GM19043 (cell line): ENCODE data around the gene ATXN7L1.

Source experiments
- ATAC-seq: cut with Tn5 transposase; IDR thresholded peaks from one replicate; pipeline ENCODE4 v1.9.1; 2021; ENCODE audit warnings: low read depth; ENCODE audit not compliant: unreplicated experiment

Gene ATXN7L1

DNA sequence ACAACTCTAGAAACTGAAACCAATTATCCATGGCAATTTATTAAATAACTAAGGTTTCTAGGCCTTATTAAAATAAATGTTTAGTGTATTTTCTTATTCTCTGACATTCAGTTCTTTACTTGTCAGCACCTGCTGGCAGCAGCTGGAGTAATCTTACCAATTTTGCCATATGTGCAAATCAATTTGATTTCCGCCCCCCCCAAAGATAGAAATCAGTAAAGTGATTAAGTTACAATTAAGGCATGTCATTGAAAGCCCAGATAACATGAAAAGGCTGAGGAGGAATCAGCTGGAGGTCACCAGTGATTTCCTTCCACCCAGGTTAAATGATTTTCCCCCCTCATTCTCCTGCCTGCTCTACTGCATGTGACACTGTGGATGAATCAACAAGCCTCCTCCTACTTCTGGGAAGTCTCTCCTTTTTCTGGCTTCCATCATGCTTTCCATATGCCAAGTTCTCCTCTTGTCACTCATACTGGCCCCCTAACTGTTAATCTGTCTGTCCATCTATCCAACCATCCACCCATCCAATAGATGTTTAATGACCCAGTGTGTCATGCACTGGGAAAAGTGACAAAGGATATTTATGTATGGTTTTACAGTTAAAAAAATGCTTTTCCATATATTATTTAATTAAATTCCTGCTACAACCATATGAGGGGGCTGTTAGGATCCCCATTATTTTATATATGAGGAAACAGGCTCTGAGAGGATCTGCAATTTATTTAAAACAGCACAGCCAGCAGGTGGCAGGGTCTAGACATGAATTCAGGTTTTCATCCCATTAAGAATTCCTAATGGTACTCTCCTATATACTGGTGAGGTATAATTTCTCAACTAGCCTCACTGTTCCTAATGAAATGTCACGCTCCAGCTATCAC, 116.5 kb downstream of the ATXN7L1 start:
- no peak for ATAC-seq

DNA sequence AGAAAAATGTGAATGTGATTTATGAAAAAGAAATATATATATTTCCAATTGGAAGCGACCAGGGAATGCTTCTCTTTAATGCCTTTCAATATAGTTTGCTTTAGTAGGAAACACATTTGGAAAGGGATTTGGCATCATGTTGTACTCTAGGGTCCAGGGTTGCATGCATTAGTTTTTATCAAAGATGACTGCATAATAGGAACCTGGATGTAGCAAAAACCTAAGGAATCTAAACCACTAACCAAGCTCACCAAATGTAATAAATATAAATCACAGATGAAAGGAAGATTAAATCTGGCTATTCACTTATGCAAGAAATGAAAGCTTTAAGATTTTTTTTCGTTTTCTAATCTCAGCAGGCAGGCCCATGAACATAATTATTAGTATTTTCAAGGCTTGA, 120.0 kb downstream of the ATXN7L1 start:
- ATAC-seq: no peak

DNA sequence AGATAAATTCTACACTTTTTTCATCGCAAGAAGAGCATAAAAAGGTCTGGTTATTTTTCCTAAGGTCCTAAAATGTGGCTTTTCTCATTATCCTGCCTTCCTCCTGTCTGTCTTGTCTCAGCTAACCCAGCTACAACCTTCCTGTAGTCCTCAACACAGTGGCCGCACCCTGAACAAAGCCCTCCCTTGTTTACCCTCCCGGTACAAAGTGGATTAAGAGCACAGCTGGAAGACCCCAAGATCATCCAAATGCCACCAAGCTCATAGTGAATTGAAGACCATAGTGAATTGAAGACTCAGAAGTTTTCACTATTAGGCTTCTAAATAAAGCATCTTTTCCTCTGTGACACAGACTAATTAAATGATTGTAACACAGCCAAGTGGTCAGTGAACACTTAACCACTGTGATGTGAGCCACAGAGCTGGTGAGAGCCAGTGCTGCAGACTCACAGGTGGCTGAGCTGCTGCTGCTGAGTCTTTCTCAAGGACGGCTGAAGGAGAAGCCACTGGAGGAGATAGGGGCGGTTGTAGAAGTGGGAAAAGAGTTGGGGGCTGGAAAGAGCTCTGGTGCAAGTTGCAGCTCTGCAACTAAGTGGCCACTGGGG, 123.6 kb downstream of the ATXN7L1 start:
- ATAC-seq: no peak

DNA sequence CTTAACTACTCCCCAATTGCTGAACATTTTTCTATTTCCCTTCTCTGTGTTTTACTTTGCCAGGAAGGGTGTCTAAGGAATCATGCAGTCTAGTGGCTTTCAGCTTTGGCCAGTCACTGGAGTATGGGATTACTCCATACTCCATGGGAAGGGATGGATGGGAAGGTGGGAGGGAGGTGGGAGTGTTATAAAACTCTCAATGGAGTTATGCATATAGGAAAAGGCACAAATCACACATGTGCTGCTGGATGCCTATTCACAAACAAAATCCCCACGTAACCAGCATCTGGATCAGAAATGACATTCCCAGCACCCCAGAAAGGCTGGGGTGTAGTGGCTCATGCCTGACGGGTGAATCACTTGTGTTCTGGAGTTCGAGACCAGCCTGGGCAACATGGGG, 125.3 kb downstream of the ATXN7L1 start:
- ATAC-seq: no peak

DNA sequence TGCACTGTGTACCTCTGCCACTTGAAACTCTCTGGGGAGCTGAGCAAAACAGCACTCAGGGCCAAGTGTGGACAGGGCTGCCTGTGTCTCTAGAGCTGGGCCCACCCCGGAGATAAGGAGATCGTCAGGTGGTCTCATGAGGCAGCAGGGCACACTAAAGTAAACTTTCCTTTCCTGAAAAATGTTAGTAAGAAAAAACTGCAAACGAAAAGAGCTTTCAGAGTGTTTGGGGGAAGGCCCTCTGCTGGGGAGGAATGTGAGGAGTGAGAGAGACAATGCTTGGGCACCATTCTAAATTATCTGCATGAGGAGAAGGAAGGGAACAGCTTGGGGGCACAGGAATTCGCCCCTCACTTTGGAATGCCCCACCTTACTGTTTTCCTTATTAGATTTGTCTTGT, 127.7 kb downstream of the ATXN7L1 start:
- ATAC-seq: no peak

DNA sequence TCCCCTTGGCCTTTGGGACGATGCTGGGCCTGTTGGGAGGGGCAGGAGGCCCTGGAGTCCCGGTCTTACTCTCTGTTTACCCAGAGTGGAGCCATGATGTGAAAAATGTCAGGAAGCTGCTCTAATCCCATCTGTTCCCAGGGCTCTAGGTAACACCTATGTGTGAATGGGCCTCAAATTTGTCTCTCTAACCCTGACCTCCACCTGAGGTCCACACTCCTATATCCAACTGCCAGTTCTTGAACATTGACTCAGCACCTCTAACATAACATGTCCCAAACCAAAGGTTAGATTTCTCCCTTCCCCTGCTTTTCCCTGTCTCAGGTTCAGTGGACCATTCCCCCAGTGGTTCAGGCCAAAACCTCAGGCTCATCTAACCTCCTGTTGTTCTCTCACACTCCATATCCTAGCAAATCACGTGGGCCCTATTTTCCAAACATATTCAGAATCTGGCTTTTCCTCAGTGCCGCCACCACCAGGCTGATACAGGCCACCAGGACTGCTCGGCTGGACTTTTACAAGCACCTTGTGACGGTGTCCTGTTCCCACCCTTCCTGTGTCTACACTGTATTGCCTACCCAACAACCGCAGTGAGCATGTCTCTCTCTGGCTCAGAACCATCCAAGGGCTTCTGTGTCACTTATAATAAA, 130.6 kb downstream of the ATXN7L1 start:
- no peak for ATAC-seq

DNA sequence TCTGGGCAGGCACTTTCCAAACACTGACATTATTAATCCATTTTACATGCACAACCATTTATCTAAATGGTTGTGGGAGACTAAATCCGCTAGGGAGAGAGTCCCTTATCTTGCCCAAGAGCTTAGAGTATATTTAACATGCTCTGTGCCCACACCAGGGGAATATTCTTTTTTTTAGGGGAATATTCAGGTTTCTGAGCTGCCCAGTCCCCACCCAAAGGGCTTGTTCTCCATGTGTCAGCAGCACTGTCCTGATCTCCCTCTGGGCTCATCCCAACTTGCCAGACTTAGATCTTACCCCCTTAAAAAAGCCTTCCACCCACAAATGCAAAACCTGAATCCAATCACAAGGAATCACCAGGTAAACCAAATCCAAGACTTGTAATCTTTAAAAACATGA, 132.1 kb downstream of the ATXN7L1 start:
- ATAC-seq: no peak

DNA sequence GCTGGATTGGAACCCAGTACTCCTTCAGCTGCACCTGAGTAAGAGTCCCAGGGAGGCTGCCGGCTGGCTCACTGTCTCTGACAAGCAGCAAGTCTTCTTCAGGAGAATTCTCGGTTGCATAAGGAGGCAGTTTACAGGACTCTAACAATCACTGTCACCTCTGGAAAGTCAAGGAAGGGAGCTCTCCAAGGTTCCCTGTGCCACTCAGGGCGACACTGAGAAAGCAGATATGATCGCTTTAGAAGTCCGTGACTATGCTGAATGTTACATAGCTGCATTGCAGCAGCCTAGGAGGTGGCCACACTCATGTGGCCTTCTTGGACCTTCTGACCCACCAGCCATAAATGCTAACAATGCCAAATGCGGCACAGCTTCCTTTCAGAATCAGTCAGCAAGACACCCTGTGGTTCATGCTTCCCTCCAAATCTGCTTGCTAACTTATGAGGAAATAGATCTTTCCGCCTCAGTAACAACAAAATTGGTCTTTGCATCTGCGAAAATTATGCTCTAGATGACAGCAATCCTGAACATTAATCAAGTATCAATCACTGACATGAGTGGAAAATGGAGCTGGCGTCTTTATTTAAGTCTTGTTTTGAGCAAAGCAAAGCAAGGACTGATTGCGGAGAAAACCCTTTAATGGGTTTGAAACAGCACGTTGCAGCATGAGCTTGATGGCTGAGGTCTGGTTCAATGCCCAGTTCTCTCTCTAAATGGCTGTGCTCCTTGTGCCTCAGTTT, 132.9 kb downstream of the ATXN7L1 start:
- ATAC-seq: no peak

DNA sequence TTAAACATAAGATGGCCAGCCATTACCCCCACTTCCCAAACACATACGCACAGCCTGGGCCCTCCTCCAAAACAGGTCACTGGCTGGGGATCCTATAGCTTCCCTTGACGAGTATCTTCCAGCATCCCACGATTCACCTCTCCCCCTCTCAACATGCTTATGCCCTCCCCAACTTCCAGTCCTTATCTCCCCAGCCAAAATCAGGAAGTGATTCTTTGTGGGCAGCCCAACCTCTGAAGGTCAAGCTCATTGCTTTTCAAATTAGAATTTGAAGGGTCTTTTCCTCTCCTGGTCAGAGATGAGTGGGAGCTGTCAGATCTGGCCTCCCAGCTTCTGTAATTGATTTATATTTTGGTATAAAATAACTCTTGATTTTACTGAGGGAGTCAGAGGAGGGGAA, 133.6 kb downstream of the ATXN7L1 start:
- ATAC-seq: no peak

DNA sequence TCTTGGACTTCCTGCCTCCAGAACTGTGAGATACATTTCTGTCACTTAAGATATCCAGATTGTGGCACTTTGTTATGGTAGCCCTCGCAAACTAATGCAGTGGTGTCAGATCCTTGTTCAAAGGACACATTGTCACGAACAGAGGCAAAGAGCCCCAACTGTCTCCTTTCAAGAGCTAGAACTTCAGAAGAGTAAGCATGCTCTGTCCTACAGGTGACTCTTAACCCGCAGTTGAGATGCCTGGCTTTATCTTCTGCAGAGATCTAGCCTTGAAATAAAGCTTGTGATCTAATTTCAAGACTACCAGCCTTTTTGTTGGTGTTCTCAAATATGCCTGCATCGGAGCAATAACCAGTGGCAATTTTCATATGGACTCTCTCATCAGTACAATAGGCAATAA, 134.4 kb downstream of the ATXN7L1 start:
- no peak for ATAC-seq

DNA sequence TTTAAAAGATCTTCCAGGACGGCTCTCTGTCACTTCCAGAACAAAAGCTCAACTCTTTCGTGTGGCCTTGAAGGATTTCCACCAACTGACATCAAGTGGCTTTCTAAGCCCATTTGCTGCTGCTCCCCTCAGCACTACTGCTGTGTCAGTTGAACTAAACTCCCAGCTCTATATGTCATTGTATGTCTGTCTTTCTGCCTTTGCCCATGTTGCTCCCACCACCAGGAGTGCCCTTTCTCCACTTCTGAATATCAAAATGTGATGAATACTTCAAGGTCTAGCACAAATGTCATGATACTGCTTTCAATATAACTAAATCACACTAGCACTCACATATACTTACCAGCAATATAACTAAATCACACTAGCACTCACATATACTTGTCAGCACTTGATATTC, 138.3 kb downstream of the ATXN7L1 start:
- no peak for ATAC-seq

DNA sequence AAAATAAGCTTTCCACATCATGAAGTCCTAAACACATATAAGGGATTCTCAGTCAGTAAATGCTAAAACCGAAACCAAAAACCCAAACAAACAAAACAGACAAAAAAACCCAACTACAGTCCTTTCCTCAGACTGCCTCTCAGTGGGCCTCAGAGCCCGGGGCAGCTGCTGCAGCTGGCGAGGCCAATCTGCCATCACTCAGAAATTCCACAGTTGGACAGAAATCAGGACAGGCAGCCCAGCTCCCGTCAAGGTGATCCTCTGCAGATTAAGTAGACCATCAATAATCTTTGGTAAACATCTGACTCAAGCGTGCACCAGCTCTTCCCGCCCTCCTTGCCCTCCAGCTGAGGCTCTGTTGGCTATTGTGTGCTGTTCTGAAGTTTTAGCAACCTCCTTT, 142.2 kb downstream of the ATXN7L1 start:
- no peak for ATAC-seq

DNA sequence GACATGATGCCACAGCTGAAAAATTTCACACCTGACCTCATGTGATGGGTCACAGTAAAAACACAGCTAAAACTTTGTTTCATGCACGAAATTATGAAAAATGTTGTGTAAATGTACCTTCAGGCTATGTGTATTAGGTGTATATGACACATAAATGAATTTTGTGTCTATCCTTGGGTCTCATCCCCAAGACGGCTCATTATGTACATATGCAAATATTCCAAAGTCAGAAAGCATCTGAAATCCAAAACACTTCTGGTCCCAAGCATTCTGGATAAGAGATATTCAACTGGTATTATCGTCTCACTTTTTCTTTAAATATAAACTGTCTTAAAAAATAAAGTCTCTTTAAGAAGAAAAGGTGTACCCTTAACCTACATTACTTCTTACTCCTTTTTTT, 145.4 kb downstream of the ATXN7L1 start:
- no peak for ATAC-seq

DNA sequence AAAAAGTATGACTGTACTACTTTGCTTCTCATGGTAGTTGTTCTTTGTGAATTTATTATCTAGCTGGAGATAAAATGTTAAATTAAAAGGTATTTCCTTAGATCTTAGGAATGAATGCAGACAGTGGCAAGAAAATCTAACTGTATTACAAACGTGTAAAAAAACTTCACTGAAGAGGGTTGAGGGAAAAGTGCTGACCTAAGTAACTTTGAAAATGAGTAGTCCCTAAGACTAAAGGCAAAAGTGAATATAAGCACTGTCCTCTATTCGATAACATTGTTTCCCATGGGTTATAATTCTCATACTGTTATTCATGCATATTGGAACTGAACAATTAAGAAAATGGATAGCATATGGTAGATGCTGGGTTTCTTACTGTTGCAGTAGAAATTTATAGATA, 148.4 kb downstream of the ATXN7L1 start:
- ATAC-seq: no peak

DNA sequence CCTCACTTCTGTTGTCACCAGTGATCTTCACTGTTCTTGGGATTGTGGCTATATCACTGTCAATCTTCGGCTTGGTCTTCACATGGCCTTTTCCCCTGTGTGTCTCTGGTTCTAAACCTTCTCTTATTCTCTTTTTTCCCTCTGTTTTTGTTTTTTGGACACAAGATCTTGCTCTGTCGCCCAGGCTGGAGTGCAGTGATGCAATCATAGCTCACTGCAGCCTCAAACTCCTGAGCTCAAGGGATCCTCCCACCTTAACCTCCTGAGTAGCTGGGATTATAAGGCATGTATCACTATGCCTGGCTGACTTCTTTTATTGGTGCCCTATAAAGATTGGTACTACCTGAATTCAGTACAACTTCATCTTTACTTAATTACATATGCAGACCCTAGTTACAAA, 151.7 kb downstream of the ATXN7L1 start:
- no peak for ATAC-seq

DNA sequence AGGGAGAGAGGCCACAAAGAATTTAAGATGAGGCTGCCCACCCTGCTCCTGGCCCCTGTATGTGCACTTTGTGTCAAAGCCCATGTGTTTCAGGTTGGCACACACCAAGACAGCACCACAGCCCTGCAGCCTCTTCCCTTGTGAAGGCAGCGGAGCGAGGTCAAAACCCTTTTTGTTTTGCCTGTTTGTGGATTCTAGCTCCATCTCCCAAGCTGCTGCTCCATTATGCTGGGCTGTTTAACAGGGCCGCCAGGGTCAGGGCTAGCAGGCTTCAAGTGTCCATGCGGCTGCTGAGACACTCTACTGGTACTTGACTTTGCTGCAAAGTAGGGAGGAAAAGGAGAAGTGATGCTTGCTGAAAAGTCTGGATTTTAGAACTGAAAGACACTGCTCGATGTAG, 152.8 kb downstream of the ATXN7L1 start:
- ATAC-seq: no peak

DNA sequence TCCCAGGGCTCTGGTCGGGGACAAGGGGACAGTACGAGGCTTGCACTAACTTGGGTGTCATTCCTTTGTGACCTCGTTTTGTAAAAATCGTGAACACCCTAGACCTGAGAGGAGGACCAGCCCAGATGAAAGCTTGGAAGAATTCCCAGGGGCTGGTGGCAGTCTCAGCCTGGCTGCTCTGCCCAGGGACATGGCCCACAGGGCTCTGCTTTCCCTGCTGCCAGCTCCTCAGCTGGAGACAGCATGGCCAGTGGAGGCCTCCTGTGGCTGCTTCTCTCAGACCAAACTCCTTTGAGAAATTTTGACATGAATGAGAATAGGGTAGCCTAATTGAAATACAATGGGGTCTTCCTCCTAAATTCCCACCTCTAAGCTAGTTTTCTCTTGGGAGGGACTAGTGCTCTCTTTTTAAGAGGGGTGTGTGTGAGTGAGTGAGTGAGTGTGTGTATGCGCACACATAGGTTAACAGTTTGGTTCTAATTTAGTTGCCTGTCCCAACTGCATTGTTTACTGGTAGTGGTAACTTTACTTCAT, 154.8 kb downstream of the ATXN7L1 start:
- ATAC-seq: no peak

DNA sequence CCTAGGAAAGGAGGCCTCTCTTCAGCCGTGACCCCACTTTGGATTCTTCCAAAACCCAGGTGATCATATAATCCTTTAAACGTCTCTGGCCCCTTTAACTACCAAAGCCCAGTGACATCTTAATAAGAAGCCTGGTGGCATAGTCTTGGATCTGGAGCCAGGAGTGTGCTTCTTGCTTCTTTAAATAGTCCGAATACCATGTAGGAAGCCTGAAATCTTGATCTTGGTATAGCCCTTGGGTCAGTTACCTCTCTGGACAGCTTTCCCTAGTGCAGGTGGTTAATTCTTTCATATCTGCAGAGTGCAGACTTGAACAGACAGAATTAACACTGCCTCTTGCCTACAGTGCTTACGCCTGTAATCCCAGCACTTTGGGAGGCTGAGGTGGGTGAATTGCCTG, 156.5 kb downstream of the ATXN7L1 start:
- no peak for ATAC-seq

DNA sequence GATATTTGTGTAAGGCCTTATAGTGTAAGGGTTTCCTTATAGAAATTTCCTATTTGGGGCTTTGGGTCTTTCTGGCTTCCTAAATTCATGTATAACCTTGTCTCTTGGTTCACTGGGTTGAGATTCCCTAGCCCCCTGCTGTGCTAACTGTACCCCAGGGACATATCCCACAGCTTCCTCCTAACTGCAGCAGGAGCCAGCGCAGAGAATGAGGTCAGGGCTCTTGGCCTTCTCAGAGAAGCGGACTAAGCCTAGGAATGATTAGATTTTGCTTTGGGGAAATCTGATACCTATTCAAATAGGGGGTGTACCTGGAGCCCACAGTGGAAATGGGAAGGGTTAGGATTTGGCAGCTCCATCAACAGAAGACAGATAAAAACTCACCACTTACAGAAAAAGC, 157.0 kb downstream of the ATXN7L1 start:
- ATAC-seq: no peak

DNA sequence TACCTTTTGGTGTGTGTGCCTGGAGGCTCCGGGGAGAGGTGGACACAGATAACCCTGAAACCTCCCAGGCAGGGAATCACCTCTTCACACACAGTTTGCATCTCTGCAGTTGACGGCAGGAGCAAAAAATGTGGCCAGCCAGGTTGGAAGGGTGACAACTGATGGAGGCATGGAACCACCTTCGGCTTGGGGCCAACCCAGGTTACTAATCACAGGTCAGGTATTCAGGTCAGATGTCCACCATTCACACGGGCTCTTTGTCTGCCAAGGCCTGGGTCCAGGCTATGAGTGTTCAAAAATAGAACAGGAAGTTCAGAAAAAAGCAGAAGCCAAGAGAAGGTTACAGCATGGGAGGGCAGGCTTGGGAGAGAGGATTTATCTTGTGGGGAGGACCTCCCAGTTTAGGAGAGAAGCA, 157.9 kb downstream of the ATXN7L1 start:
- no peak for ATAC-seq

DNA sequence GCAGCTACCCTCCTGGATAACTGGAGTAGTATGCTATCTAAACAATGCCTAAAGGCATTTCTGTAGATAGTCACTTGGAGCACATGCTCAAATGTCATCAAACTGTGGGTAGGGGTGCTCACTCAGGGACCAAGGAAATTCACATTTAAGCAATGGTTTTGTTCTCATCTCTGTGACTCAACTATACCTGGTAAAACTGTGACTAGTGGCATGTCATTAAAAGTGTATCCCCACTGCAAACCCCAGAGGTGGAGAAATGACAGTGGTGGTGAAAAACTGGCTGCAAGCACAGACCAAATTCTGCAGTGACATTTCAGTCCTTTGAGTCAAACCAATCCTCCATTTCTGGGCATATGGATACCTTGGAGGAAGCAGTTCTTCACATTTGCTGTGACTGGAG, 160.9 kb downstream of the ATXN7L1 start:
- ATAC-seq: no peak
